Measurements from ENCODE around the gene ACOT7. TPM values are rescaled to one million over a fixed set of nuclear protein-coding genes. Genes with fewer than 3 reads are reported as not detected.
"Not testable (repeated sequence)": the region's sequence is repeated elsewhere in the genome, so short reads cannot be mapped to it uniquely, and the experiment has no call there.

Gene ACOT7
- total RNA-seq, 1 experiment from 2014 or later, result 94.4 TPM

DNA sequence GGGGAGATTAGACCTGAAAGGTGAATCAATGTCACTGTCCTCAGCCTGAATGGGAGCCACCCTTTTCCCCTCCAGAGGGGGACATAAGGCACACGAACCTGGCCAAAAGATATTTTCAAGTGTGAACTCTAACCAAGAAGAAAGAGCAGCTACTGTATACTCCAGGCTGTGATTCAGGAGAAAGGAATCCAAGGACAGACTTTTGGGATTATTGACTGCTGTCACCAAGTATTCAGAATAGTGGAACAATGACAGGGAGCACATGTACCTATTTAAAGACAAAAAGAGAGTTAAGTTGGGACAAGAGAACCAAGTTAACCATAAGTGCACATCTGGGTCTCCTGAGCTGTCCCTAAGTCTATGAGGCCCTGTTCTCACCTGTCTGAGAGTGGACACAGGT lies 160.2 kb downstream of the ACOT7 start:
- in situ Hi-C loops (cut with HindIII; ENCODE audit: low sequenced_read_pairs), result no loop called here
- no peak for DNase-seq (ENCODE audit: low spot score)

DNA sequence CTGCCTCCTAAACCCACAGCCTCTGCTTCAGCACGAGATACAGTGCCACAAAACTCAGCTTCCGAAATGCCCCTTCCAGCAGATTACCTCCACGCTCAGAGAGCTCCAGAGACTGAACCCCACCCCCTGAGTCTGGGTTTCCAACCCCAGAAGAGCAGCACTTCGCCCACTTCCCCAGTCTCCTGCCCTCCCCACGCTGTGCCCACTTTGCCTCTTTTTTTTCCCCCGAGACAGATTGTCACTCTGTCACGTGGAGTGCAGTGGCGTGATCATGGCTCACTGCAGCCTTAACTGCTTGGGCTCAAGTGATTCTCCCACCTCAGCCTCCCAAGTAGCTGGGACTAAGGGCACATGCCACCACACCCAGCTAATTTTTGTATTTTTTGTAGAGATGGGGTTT lies 167.9 kb downstream of the ACOT7 start:
- in situ Hi-C loops (cut with HindIII; ENCODE audit: low sequenced_read_pairs), result no loop called here
- no peak for DNase-seq (ENCODE audit: low spot score)

GRCh38 chr1:6224718-6225117 lies 168.8 kb downstream of the ACOT7 start:
- in situ Hi-C loops (cut with HindIII; ENCODE audit: low sequenced_read_pairs), result no loop called here
- no peak for DNase-seq (ENCODE audit: low spot score)

- in situ Hi-C loops (cut with HindIII; ENCODE audit: low sequenced_read_pairs), result no loop called here
- no peak for DNase-seq (ENCODE audit: low spot score)
Measured at GRCh38 chr1:6223617-6224016, 169.9 kb downstream of the ACOT7 start.

DNA sequence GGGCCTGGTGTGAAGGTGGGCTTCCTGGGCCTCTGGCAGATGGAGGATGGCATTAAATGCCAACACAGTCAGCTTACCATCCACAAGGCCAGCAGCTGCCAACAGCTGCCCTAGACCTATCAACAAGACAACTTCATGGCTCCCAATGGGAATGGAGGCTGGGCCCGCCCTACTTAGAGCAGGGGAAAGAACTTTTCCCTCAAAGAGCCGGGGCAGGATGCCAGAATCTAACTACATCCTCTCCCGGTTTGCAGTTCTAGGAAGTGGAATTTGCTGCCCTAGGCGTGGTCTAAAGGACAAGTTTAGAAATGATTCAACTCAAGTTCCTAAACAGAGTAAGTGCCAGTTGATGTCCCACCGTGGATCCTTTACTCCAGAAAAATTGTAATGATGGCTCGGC lies 170.9 kb downstream of the ACOT7 start:
- in situ Hi-C loops (cut with HindIII; ENCODE audit: low sequenced_read_pairs), result no loop called here
- DNase-seq (ENCODE audit: low spot score), result no peak

- DNase-seq (ENCODE audit: low spot score), result no peak
- in situ Hi-C loops (cut with HindIII; ENCODE audit: low sequenced_read_pairs), result no loop called here
Measured at GRCh38 chr1:6221210-6221784, 172.3 kb downstream of the ACOT7 start.

GRCh38 chr1:6220236-6220635 lies 173.3 kb downstream of the ACOT7 start:
- DNase-seq (ENCODE audit: low spot score), result no peak
- in situ Hi-C loops (cut with HindIII; ENCODE audit: low sequenced_read_pairs), result no loop called here

GRCh38 chr1:6219641-6220040 lies 173.9 kb downstream of the ACOT7 start:
- in situ Hi-C loops (cut with HindIII; ENCODE audit: low sequenced_read_pairs); DNase-seq (ENCODE audit: low spot score): not testable (repeated sequence)

DNA sequence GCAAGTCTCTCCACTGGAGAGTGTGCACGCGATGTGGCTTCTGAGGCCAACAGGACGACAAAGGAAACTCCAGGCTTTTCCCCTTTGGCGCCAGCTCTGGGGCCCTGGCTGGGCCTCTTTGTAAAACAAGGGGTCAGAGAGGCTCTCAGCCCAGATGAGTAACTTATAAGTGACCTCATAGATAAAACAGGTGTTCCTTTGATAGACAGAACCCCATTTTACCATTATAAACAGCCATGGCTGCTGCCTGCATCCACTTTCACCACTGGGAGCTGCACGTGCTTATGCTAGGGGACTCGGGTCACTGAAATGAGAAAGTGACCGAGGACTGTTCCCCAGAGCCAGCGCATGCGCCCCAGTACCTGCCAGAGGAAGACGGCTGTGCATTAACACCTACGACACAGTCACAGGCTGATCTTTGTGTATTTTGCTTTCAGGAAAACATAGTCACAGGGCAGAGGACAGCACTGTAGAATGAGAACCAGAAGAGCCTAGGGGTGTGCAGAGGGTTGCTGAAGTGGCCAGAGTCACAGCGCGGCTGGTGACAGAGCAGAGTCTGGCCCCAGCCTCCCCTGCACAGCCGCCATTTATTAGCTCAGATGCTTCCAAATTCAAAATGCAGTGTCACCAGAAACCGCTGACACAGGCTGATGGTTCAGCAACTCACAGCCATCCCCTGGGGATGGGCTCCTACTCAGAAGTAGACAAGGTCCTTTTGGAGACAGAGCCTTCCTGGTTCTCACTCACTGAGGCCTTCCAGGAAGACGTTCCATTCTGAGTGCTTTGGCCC lies 175.0 kb downstream of the ACOT7 start:
- in situ Hi-C loops (cut with HindIII; ENCODE audit: low sequenced_read_pairs), result no loop called here

More for the DNA sequence above, 175.0 kb downstream of the ACOT7 start:
- no peak for DNase-seq (ENCODE audit: low spot score)

Other genes starting within 250 kb of the ACOT7 start
- gene CHD5, start 213.4 kb downstream of the ACOT7 start, total RNA-seq (2014; rRNA removed; shearing (Covaris generic)), result 12.0 and 13.5 TPM in 2 replicates
- gene RPL22, start 194.2 kb downstream of the ACOT7 start, total RNA-seq (2014; rRNA removed; shearing (Covaris generic)), result 286 and 296 TPM in 2 replicates
- 0.44 and 5.1 TPM in 2 replicates for gene RNF207, start 187.6 kb downstream of the ACOT7 start, total RNA-seq (2014; rRNA removed; shearing (Covaris generic))
- 93.8 and 107 TPM in 2 replicates for gene ICMT, start 157.8 kb downstream of the ACOT7 start, total RNA-seq (2014; rRNA removed; shearing (Covaris generic))
- gene HES3, start 149.6 kb downstream of the ACOT7 start, total RNA-seq (2014; rRNA removed; shearing (Covaris generic)), result not detected in 2 replicates
- gene GPR153, start 132.7 kb downstream of the ACOT7 start, total RNA-seq (2014; rRNA removed; shearing (Covaris generic)), result 3.3 and 4.5 TPM in 2 replicates
- gene HES2, start 26.2 kb upstream of the ACOT7 start, total RNA-seq (2014; rRNA removed; shearing (Covaris generic)), result 1.6 and 3.1 TPM in 2 replicates
- gene ESPN, start 31.0 kb upstream of the ACOT7 start, total RNA-seq (2014; rRNA removed; shearing (Covaris generic)), result 0.07 TPM in 1 of 2 replicates, not detected in the other
- gene TNFRSF25, start 72.4 kb upstream of the ACOT7 start, total RNA-seq (2014; rRNA removed; shearing (Covaris generic)), result 4.9 and 6.1 TPM in 2 replicates
- 8.2 and 8.6 TPM in 2 replicates for gene PLEKHG5, start 97.9 kb upstream of the ACOT7 start, total RNA-seq (2014; rRNA removed; shearing (Covaris generic))
- 26.1 and 33.9 TPM in 2 replicates for gene NOL9, start 160.7 kb upstream of the ACOT7 start, total RNA-seq (2014; rRNA removed; shearing (Covaris generic))
- not detected in 2 replicates for gene TAS1R1, start 161.5 kb upstream of the ACOT7 start, total RNA-seq (2014; rRNA removed; shearing (Covaris generic))
- gene ZBTB48, start 186.2 kb upstream of the ACOT7 start, total RNA-seq (2014; rRNA removed; shearing (Covaris generic)), result 24.1 and 27.7 TPM in 2 replicates
- gene KLHL21, start 209.1 kb upstream of the ACOT7 start, total RNA-seq (2014; rRNA removed; shearing (Covaris generic)), result 39.6 and 44.3 TPM in 2 replicates
- 23.0 and 34.2 TPM in 2 replicates for gene PHF13, start 220.0 kb upstream of the ACOT7 start, total RNA-seq (2014; rRNA removed; shearing (Covaris generic))
- gene THAP3, start 231.1 kb upstream of the ACOT7 start, total RNA-seq (2014; rRNA removed; shearing (Covaris generic)), result 41.9 and 44.5 TPM in 2 replicates